Ascending aorta (tissue), 2 donors: ENCODE data around the gene MCF2L. TPM values are rescaled to one million over a fixed set of nuclear protein-coding genes. Genes with fewer than 3 reads are reported as not detected.
"Not testable (repeated sequence)": the region's sequence is repeated elsewhere in the genome, so short reads cannot be mapped to it uniquely, and the experiment has no call there.

Experiments used
- DNase-seq, 2 donors: peaks; one replicate each; pipeline ENCODE4 v3.0.0-alpha.2; 2019; ENCODE audit warnings: low spot score in 2 of 2
- H3K27ac ChIP-seq, 2 donors: fragments of 200-600 bp; sonication (generic); one replicate each; pipeline ENCODE4 v1.5.1; 2016 to 2017; ENCODE audit warnings: mild to moderate bottlenecking in 1 of 2
- H3K27me3 ChIP-seq: fragments of 200-600 bp; sonication (generic); one replicate; pipeline ENCODE4 v1.5.1; 2017
- H3K36me3 ChIP-seq, 2 donors: fragments of 200-600 bp; sonication (generic); one replicate each; pipeline ENCODE4 v1.5.1; 2016
- H3K4me1 ChIP-seq, 2 donors: fragments of 200-600 bp; sonication (generic); one replicate each; pipeline ENCODE4 v1.5.1; 2016 to 2017; ENCODE audit warnings: mild to moderate bottlenecking in 1 of 2
- H3K4me3 ChIP-seq, 2 donors: fragments of 200-600 bp; sonication (generic); one replicate each; pipeline ENCODE4 v1.5.1; 2016 to 2017; ENCODE audit warnings: mild to moderate bottlenecking in 1 of 2
- H3K9me3 ChIP-seq, 2 donors: fragments of 200-600 bp; sonication (generic); one replicate each; pipeline ENCODE4 v1.5.1; 2016
- intact Hi-C: fragments of 100-400 bp; cut with DNase I; formaldehyde crosslinking; loops from one replicate; pipeline ENCODE4 v1.15.1; 2023
- total RNA-seq: library from RNA; depleted of rRNA; stranded (reverse); fragments of >200 nt; gene quantifications from one replicate; pipeline ENCODE4 v1.1.0, GENCODE V29; 2016
- TF ChIP-seq, protein P1 (sequence below), 3 experiments: fragments of 200-600 bp in 2 of 3; fragments of 450-650 bp in 1 of 3; sonication (generic) in 2 of 3; IDR thresholded peaks; one replicate each; pipeline ENCODE4 v1.5.1; 2016 to 2019; ENCODE audit warnings: antibody characterized with exemption in 3 of 3, mild to moderate bottlenecking in 1 of 3, moderate library complexity in 1 of 3

The MCF2L gene
- total RNA-seq, 1 donor from 2014 or later, result 112 TPM

DNA sequence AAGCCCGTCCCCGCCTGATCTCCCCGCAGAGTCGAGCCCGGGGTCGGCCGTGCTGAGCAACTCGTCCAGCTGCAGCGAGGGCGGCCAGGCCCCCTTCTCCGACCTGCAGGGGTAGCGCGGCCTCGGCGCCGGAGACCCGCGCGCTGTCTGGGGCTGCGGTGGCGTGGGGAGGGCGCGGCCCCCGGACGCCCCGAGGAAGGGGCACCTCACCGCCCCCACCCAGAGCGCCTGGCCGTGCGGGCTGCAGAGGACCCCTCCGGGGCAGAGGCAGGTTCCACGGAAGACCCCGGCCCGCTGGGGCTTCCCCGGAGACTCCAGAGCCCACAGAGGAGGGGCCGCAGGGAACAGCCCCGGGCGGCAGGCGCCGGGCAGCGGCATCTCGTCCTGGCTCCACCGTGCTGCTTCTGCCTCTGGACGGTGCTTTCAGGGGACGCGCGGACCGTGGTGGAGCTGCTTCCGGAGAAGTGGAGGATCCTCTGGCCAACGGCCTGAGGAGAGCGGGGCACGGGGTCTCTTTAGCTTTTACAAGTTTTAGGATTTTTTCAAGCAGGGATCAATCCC is 127.8 kb downstream of the MCF2L start:
- DNase-seq, result no peak
- H3K36me3 ChIP-seq, result no peaks in the 10 kb centered on the region
- intact Hi-C loops, result no loop called here
- H3K27ac ChIP-seq, result no peak overlapping the region
- H3K4me3 ChIP-seq, result no peak overlapping the region
- no peaks in the 10 kb centered on the region for H3K27me3 ChIP-seq
- H3K9me3 ChIP-seq, result no peaks in the 10 kb centered on the region
- TF ChIP-seq, protein P1, sequence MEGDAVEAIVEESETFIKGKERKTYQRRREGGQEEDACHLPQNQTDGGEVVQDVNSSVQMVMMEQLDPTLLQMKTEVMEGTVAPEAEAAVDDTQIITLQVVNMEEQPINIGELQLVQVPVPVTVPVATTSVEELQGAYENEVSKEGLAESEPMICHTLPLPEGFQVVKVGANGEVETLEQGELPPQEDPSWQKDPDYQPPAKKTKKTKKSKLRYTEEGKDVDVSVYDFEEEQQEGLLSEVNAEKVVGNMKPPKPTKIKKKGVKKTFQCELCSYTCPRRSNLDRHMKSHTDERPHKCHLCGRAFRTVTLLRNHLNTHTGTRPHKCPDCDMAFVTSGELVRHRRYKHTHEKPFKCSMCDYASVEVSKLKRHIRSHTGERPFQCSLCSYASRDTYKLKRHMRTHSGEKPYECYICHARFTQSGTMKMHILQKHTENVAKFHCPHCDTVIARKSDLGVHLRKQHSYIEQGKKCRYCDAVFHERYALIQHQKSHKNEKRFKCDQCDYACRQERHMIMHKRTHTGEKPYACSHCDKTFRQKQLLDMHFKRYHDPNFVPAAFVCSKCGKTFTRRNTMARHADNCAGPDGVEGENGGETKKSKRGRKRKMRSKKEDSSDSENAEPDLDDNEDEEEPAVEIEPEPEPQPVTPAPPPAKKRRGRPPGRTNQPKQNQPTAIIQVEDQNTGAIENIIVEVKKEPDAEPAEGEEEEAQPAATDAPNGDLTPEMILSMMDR (IDR thresholded peaks at IDR 0.05), result no peak
- no peaks in the 10 kb centered on the region for H3K4me1 ChIP-seq

DNA sequence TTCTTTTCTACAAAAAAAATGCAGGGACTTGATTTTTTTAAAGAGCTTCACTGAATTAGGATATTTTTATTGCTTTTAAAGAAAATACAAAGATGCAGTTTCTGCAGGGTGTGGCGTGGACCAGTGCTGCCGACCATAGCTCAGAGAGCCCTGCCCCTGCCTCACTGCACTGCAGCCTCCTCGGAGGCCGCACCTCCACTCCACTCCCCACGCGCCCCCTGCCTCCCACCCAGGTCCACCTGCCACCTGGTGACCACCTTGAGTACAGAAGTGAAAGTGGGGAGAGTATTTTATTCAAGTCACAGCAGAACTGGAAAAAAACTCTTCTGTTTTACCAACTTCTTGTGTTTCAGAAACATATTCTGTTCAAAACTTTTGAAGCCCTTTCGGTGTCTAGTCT is 128.6 kb downstream of the MCF2L start:
- intact Hi-C loops, result no loop called here

DNA sequence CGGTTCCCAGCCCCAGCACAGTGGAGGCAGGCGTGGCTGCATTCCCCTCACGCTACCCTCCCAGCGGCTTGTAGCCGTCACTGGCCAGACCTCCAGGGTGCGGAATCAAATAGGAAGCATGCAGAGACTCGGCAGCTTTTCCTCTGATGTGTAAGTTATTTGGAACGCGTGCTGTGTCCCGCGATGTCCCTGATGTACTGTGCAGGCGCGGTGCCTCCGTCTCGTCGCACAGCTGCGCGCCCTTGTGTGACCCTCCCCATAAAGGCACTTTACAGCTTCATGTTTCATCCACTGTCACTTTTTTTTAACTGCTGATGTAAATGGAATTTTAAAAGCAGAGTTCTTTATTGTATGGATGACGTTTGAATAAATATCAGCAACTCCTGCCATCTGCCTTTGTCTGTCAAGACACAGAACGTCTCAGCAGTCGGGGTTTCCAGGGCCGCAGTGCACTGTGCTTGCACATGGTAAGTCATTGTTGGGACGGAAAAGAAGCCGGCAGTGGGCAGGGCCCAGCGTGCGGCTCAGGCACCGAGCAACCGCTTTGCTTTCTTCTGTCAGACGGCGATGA is 129.2 kb downstream of the MCF2L start:
- no peak overlapping the region for H3K27ac ChIP-seq
- TF ChIP-seq, protein P1 (IDR thresholded peaks at IDR 0.05), result no peak
- no peaks in the 10 kb centered on the region for H3K4me1 ChIP-seq
- no peak overlapping the region for H3K4me3 ChIP-seq
- no peaks in the 10 kb centered on the region for H3K27me3 ChIP-seq
- intact Hi-C loops, result no loop called here
- no peak for DNase-seq
- no peaks in the 10 kb centered on the region for H3K9me3 ChIP-seq
- no peaks in the 10 kb centered on the region for H3K36me3 ChIP-seq

More for the DNA sequence above, 128.6 kb downstream of the MCF2L start:
- no peaks in the 10 kb centered on the region for H3K4me1 ChIP-seq
- H3K27me3 ChIP-seq, result no peaks in the 10 kb centered on the region
- H3K36me3 ChIP-seq, result no peaks in the 10 kb centered on the region
- H3K4me3 ChIP-seq, result no peak overlapping the region
- TF ChIP-seq, protein P1 (IDR thresholded peaks at IDR 0.05), result no peak
- no peak for DNase-seq
- no peak overlapping the region for H3K27ac ChIP-seq
- H3K9me3 ChIP-seq, result no peaks in the 10 kb centered on the region

DNA sequence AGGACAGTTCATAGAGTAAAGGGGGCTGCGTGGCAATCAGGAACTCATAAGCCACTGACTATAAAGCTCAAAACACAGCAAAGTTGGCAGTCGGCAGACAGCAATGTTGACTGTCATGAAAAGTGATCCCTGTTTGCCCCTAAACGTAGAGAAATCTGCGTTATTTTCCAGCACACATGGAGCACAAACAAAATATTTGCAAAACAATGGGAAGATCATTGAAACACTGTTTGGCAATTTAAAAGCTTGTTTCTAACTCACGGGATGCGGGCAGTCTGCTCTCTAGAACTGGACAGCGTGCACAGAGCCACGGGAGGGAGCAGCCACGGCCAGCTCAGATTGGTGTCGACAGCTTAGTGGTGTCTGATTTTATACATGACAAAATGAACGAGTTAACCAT is 130.1 kb downstream of the MCF2L start:
- H3K4me3 ChIP-seq, result no peak overlapping the region
- no peaks in the 10 kb centered on the region for H3K27me3 ChIP-seq
- no peaks in the 10 kb centered on the region for H3K36me3 ChIP-seq
- H3K9me3 ChIP-seq, result no peaks in the 10 kb centered on the region
- no peaks in the 10 kb centered on the region for H3K4me1 ChIP-seq
- no peak overlapping the region for H3K27ac ChIP-seq
- intact Hi-C loops, result no loop called here
- DNase-seq, result no peak
- TF ChIP-seq, protein P1 (IDR thresholded peaks at IDR 0.05), result no peak

DNA sequence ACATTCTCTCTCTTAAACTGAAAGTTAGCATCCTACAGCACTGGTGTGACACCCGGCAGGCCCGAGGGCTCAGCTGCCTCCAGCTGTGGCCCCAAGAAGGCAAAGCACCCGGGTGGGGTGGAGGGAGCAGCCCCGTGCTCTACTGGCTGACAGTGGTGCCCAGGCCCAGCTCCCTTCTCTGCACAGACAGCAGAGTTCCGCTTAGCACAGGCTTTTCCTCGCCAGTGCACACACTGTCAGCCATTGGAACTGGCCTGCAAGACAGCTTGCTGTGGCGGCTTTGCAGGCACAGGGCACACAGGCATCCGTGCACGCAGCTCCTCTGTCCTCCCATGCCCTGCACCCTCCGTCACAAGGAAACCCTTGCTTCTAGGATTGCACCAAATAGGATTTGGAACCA is 133.3 kb downstream of the MCF2L start:
- H3K27ac ChIP-seq, H3K27me3 ChIP-seq, H3K4me3 ChIP-seq, intact Hi-C loops, DNase-seq, H3K9me3 ChIP-seq, H3K4me1 ChIP-seq, H3K36me3 ChIP-seq: not testable (repeated sequence)

DNA sequence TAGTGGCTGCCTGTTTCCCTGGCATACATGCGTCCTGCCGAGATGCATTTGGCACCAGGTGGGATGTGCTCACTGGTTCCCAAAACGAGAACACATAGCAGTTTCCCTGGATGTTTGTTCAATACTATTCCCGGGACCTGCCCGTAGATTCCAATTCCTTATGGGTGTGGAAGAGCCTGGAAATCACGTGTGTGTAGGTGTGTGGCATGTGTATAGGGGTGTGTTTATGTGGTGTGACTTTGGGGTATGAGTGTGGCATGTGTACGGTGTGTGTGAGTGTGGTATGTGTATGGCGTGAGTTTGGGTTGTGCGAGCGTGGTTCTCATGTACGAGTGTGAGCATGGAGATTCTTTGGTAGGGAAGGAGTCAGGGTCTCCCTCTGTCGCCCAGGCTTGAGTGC is 133.7 kb downstream of the MCF2L start:
- intact Hi-C loops, result no loop called here
- Histone ChIP-seq H3K27ac (no peak overlapping the region), H3K27me3 (no peaks in the 10 kb centered on the region), H3K36me3 (no peaks in the 10 kb centered on the region), H3K4me1 (no peaks in the 10 kb centered on the region), H3K9me3 (no peaks in the 10 kb centered on the region), H3K4me3 (no peak overlapping the region)
- no peak for DNase-seq
- TF ChIP-seq, protein P1 (IDR thresholded peaks at IDR 0.05), result no peak
